Measurements from ENCODE around the gene PTOV1.

Gene PTOV1

GRCh38 chr19:49875857-49876421 lies 25.0 kb downstream of the PTOV1 start (continued):
- TF ChIP-seq ZNF658 (tag by site-specific recombination; IDR thresholded peaks at IDR 0.05) (no peak), ZNF175 (tag by site-specific recombination; IDR thresholded peaks at IDR 0.05) (no peak), GLIS1 (tag by site-specific recombination; IDR thresholded peaks at IDR 0.05) (peak; percentile 22; the same call in 1 of the 2 replicates), GLI4 (tag by site-specific recombination; IDR thresholded peaks at IDR 0.05) (no peak), SALL2 (tag by site-specific recombination; IDR thresholded peaks at IDR 0.05; ENCODE audit: borderline replicate concordance) (no peak), HIC1 (tag by site-specific recombination; IDR thresholded peaks at IDR 0.05) (no peak), ZEB2 (tag by site-specific recombination; IDR thresholded peaks at IDR 0.05) (no peak), ZNF2 (tag by site-specific recombination; IDR thresholded peaks at IDR 0.05) (no peak), TCF7L2 (IDR thresholded peaks at IDR 0.05; ENCODE audit: borderline replicate concordance, low read depth, low read length) (no peak), ZNF114 (tag by site-specific recombination; IDR thresholded peaks at IDR 0.05) (no peak), ZBTB26 (tag by site-specific recombination; optimal IDR thresholded peaks at IDR 0.05) (no peak), ZNF513 (tag by site-specific recombination; IDR thresholded peaks at IDR 0.05) (no peak), OSR2 (tag by site-specific recombination; IDR thresholded peaks at IDR 0.05) (no peak), INSM2 (tag by site-specific recombination; IDR thresholded peaks at IDR 0.05) (no peak), ZNF416 (tag by site-specific recombination; IDR thresholded peaks at IDR 0.05) (no peak), ZBTB17 (tag by site-specific recombination; IDR thresholded peaks at IDR 0.05) (no peak), ZNF239 (tag by site-specific recombination; IDR thresholded peaks at IDR 0.05) (no peak), ZNF324 (tag by site-specific recombination; IDR thresholded peaks at IDR 0.05) (no peak), ZBTB20 (tag by site-specific recombination; IDR thresholded peaks at IDR 0.05) (no peak)

- H3K36me3 ChIP-seq (ENCODE audit: control insufficient read depth in 2 of 2, insufficient read depth in 1 of 2, low read length in 2 of 2), result peaks cover 3 to 43% of the 10 kb centered on the region in 2 experiments; a peak in 2 of 3 replicates
- H3K4me1 ChIP-seq (ENCODE audit: control insufficient read depth, insufficient read depth, low read length), result peaks cover 9% of the 10 kb centered on the region
- H3K4me3 ChIP-seq (ENCODE audit: low read depth, low read length), result peak overlapping the region; percentile 79
- ChIA-PET POLR2A (interaction anchor here (0.6 to 4.8 kb wide), 20 partner anchors 8 to 236 kb away, joined by 3 to 41 read pairs (median 6); partner anchors contain the start of genes AP2A1, ATF5, FUZ and NUP62), CTCF (interaction anchor here (0.6 kb wide), 1 partner anchor 271 kb away, joined by 3 read pairs; no protein-coding TSS in a partner anchor)
- H3K27ac ChIP-seq (ENCODE audit: extremely low read depth, low read depth, low read length), result peak overlapping the region; percentile 94
- H3K9me3 ChIP-seq (ENCODE audit: control insufficient read depth, insufficient read depth, low read depth, low read length), result no peaks in the 10 kb centered on the region
- no peak for TF ChIP-seq ZNF488 (tag by site-specific recombination; IDR thresholded peaks at IDR 0.05)
- no peak; the same call in 1 of the 2 replicates for TF ChIP-seq ZNF157 (tag by site-specific recombination; IDR thresholded peaks at IDR 0.05)
- TF ChIP-seq ZNF791 (tag by site-specific recombination; IDR thresholded peaks at IDR 0.05), result no peak
- TF ChIP-seq ZNF19 (tag by site-specific recombination; IDR thresholded peaks at IDR 0.05; ENCODE audit: low read depth), result no peak
- no peak for TF ChIP-seq BCL11B (tag by site-specific recombination; IDR thresholded peaks at IDR 0.05; ENCODE audit: low read depth)
- no peak for TF ChIP-seq ZNF433 (tag by site-specific recombination; IDR thresholded peaks at IDR 0.05; ENCODE audit: low read depth)
- no peak for TF ChIP-seq ZBTB44 (tag by site-specific recombination; IDR thresholded peaks at IDR 0.05)
- TF ChIP-seq ZNF426 (tag by site-specific recombination; IDR thresholded peaks at IDR 0.05), result no peak
These were observed 25.6 kb downstream of the PTOV1 start for GRCh38 chr19:49876422-49877019.

Measured in HEK293 (cell line).